HG03442 (cell line): ENCODE results near the gene ZFP3.
"Not testable (repeated sequence)": the region's sequence is repeated elsewhere in the genome, so short reads cannot be mapped to it uniquely, and the experiment has no call there.

Experiments used
- ATAC-seq: cut with Tn5 transposase; IDR thresholded peaks from one replicate; pipeline ENCODE4 v1.9.1; 2021; ENCODE audit warnings: mild to moderate bottlenecking, moderate library complexity; ENCODE audit not compliant: unreplicated experiment

ZFP3 gene

DNA sequence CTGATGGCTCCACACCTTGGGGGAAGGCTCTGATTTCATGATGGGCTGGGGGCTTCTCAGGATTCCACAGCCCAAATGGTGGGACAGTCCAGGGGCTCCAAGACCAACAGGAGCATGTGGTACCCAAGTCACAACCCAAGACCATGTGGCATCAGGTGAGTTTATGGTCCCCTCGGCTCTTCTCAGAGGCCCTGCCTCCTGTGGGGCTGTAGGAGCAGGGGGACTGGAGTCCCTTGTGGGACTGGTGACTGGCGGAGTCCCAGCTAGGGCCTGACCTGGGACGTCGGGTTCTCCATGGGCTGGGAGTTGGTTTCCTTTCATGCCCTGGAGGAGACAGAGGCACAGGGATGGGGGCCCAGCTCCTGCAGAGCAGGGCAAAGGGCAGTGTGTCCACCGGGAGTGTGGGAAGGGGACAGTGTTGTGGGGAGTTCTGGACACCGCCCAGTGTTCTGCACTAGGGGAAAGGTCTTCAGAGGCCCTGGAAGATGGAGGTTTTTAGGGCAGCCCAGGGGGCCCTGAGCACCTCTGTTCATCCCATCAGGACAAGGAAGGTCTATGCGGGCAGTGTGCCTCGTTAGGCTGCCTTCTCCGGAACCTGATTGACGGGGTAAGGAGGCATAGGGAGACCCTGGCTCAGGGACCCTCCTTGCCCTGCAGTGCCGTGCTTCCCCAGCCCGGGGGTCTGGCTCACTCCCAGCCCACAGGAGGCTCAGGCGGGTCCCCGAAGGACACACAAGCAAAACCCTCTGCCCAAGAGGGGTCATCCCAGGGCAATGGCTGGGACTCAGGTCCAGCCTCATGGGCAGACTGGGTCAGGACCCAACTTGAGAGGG is 58.5 kb downstream of the ZFP3 start:
- ATAC-seq = not testable (repeated sequence)

DNA sequence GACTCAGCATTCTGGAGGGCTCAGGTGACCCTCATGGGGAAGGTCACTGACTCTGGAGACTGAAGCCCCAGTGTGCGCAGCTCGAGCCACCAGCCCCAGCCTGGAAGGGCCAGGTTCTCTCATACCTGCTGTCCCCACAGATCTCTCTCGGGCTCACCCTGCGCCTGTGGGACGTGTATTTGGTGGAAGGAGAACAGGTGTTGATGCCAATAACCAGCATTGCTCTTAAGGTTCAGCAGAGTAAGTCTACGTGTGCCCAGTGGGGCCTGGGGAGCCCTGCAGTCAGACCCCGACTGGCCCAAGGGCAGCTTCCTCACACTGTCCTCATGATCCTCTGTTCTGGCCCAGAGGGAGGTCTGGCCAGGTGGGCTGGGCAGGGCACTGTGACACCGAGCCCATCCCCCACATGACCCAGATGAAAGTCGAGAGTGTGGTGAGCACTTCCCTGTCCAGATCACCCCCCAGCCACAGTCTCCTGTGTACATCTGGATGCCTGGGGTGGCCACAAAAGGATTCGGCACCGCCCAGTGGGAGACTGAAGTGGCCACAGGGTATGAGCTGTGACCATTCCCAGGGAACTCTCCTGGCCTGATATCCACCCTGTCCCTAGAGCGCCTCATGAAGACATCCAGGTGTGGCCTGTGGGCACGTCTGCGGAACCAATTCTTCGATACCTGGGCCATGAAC is 59.4 kb downstream of the ZFP3 start:
- not testable (repeated sequence) for ATAC-seq

DNA sequence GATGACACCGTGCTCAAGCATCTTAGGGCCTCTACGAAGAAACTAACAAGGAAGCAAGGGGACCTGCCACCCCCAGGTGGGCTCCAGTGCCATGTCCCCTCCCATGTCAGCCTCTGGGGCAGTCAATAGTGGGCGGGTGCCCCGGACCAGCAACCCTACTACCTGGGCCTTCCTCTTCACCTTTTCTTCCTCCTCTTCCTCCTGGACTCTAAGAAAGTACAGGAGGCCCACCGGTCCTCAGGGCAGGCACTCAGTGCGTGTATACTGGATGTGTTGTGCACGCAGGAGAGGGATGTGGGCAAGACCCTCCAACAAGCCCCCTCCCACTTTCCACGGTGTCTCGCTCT is 59.9 kb downstream of the ZFP3 start:
- ATAC-seq = not testable (repeated sequence)

DNA sequence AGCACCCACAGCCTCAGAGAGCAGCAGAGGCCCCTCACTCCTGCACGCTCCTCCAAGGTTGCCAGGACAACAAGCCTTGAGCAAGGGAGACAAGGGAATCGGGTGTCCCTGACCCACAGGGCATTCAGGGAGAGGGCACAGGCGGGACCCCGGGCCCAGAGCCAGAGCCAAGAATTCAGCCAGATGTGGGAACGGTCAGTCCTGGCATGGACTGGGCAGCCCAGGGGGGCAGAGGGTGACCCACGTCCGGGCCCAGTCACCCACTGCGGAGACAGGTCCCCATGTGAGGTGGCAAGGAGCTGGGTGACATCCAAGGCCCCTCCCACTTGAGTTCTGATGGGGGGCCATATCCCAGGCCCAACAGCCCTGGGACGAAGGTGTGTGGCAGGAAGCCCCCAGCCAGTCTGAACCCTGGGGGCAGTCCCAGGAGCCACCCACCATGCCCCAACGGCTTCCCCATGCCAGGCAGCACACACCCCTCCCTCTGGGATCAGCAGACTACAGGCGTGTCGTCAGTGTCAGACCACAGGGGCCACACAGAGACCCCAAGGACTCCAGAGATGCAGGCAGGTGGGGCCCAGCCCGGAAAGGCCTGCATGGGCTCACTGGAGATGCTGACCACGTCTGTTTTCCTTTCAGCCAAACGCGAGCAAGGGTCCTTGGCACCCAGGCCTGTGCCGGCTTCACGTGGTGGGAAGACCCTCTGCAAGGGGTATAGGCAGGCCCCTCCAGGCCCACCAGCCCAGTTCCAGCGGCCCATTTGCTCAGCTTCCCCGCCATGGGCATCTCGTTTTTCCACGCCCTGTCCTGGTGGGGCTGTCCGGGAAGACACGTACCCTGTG is 60.6 kb downstream of the ZFP3 start:
- ATAC-seq = no peak

DNA sequence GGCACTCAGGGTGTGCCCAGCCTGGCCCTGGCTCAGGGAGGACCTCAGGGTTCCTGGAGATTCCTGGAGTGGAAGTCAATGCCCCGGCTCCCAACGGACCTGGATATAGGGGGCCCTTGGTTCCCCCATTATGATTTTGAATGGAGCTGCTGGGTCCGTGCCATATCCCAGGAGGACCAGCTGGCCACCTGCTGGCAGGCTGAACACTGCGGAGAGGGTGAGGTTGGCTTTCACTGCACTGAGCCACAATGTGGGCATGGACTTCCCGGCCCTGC is 61.1 kb downstream of the ZFP3 start:
- ATAC-seq = no peak

DNA sequence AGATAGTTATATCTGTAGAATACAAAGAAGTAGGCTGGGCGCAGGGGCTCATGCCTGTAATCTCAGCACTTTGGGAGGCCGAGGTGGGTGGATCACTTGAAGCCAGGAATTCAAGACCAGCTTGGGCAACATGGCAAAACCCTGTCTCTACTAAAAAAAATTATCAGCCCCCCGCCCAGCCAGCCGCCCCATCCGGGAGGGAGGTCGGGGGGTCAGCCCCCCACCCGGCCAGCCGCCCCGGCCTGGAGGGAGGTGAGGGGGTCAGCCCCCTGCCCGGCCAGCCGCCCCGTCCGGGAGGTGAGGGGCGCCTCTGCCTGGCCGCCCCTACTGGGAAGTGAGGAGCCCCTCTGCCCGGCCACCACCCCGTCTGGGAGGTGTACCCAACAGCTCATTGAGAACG is 64.6 kb downstream of the ZFP3 start:
- not testable (repeated sequence) for ATAC-seq
